ENCODE results near the gene COL4A4.

DNA sequence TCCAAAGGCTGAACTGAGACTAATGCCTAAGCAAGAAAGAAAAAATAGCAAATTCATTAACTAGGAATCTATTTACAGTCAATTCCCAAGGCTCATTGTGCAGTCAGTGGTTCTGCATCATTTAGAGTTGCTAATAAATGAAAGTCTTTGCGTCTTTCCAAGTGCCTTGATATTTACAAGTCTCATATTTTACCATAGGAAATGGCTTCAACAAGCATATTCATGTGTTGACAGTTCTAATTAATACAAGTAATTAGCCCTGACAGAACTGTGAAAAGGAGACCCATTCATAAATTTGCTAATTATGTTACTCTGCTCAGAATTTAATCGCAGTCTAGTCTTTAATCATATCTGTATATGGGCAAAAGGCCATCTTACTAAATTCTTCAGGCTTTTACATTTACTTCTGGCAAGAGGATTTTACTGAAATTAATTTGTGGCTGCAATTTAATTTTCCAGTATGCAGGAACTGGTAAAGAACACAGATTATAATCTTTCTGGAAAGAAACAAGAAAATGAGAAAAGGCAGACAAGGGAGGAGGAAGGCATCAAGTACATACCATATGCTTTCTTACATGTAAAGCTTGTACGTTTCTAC lies 201.7 kb downstream of the COL4A4 start:
- TF ChIP-seq CREB1 (CRISPR knock-in tag; IDR thresholded peaks at IDR 0.05; ENCODE audit: low read depth), result no peak
- TF ChIP-seq, protein P1, sequence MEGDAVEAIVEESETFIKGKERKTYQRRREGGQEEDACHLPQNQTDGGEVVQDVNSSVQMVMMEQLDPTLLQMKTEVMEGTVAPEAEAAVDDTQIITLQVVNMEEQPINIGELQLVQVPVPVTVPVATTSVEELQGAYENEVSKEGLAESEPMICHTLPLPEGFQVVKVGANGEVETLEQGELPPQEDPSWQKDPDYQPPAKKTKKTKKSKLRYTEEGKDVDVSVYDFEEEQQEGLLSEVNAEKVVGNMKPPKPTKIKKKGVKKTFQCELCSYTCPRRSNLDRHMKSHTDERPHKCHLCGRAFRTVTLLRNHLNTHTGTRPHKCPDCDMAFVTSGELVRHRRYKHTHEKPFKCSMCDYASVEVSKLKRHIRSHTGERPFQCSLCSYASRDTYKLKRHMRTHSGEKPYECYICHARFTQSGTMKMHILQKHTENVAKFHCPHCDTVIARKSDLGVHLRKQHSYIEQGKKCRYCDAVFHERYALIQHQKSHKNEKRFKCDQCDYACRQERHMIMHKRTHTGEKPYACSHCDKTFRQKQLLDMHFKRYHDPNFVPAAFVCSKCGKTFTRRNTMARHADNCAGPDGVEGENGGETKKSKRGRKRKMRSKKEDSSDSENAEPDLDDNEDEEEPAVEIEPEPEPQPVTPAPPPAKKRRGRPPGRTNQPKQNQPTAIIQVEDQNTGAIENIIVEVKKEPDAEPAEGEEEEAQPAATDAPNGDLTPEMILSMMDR (conservative IDR thresholded peaks at IDR 0.05; ENCODE audit: low read depth in 2 of 2), result no peak
- no peak for TF ChIP-seq POLR2AphosphoS5 (IDR thresholded peaks at IDR 0.05; ENCODE audit: low read depth)
- TF ChIP-seq, protein P2, sequence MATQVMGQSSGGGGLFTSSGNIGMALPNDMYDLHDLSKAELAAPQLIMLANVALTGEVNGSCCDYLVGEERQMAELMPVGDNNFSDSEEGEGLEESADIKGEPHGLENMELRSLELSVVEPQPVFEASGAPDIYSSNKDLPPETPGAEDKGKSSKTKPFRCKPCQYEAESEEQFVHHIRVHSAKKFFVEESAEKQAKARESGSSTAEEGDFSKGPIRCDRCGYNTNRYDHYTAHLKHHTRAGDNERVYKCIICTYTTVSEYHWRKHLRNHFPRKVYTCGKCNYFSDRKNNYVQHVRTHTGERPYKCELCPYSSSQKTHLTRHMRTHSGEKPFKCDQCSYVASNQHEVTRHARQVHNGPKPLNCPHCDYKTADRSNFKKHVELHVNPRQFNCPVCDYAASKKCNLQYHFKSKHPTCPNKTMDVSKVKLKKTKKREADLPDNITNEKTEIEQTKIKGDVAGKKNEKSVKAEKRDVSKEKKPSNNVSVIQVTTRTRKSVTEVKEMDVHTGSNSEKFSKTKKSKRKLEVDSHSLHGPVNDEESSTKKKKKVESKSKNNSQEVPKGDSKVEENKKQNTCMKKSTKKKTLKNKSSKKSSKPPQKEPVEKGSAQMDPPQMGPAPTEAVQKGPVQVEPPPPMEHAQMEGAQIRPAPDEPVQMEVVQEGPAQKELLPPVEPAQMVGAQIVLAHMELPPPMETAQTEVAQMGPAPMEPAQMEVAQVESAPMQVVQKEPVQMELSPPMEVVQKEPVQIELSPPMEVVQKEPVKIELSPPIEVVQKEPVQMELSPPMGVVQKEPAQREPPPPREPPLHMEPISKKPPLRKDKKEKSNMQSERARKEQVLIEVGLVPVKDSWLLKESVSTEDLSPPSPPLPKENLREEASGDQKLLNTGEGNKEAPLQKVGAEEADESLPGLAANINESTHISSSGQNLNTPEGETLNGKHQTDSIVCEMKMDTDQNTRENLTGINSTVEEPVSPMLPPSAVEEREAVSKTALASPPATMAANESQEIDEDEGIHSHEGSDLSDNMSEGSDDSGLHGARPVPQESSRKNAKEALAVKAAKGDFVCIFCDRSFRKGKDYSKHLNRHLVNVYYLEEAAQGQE (IDR thresholded peaks at IDR 0.05; ENCODE audit: unreplicated experiment), result no peak
- no peak for TF ChIP-seq EZH2 (IDR thresholded peaks at IDR 0.05; ENCODE audit: low read depth, unreplicated experiment)
- TF ChIP-seq EZH2phosphoT487 (IDR thresholded peaks at IDR 0.05; ENCODE audit: unreplicated experiment), result no peak
- no peak for TF ChIP-seq ZNF114 (CRISPR knock-in tag; IDR thresholded peaks at IDR 0.05)
